Adrenal gland (tissue), 12 donors: ENCODE data around the gene REPS1. TPM values are rescaled to one million over a fixed set of nuclear protein-coding genes. Genes with fewer than 3 reads are reported as not detected.

Source experiments
- DNase-seq, 7 donors: peaks; one replicate each; pipeline ENCODE4 v3.0.0-alpha.2; 2019 to 2020
- H3K27ac ChIP-seq, 5 donors: fragments of 200-600 bp; sonication (generic) in 4 of 5; 1 replicate in 3 of 5; 2 replicates in 2 of 5; pipeline versions ENCODE4 v1.5.1 to v1.8.0; 2016 to 2020; ENCODE audit warnings: mild to moderate bottlenecking in 1 of 5
- H3K27me3 ChIP-seq: fragments of 200-600 bp; 2 replicates; pipeline ENCODE4 v1.8.0; 2021
- H3K36me3 ChIP-seq, 2 donors: fragments of 200-600 bp; replicated peaks in 1 of 2; 1 replicate in 1 of 2; 2 replicates in 1 of 2; pipeline versions ENCODE4 v1.5.1 to v1.8.0; 2018 to 2022
- H3K4me1 ChIP-seq, 2 donors: fragments of 200-600 bp; replicated peaks in 1 of 2; 1 replicate in 1 of 2; 2 replicates in 1 of 2; pipeline versions ENCODE4 v1.5.1 to v1.8.0; 2018 to 2021
- H3K4me3 ChIP-seq, 4 donors: fragments of 200-600 bp; sonication (generic) in 3 of 4; one replicate each; pipeline ENCODE4 v1.5.1; 2016 to 2018
- H3K9me3 ChIP-seq, 3 donors: fragments of 200-600 bp; sonication (generic) in 1 of 3; replicated peaks in 1 of 3; 1 replicate in 2 of 3; 2 replicates in 1 of 3; pipeline versions ENCODE4 v1.5.1 to v1.8.0; 2016 to 2021
- CTCF ChIP-seq, 6 experiments: fragments of 450-650 bp in 4 of 6; fragments of 200-600 bp in 2 of 6; sonication (generic) in 1 of 6; IDR thresholded peaks; 1 replicate in 5 of 6; 2 replicates in 1 of 6; pipeline versions ENCODE4 v1.5.1 to v1.8.0; 2016 to 2021; ENCODE audit warnings: antibody characterized with exemption in 6 of 6, mild to moderate bottlenecking in 2 of 6, moderate library complexity in 1 of 6
- POLR2A ChIP-seq, 2 donors: fragments of 450-650 bp; IDR thresholded peaks; one replicate each; pipeline ENCODE4 v1.6.1; 2017; ENCODE audit warnings: antibody characterized with exemption in 2 of 2, mild to moderate bottlenecking in 2 of 2, moderate library complexity in 1 of 2
- WGBS, 4 donors: extraction: QIAGEN DNeasy Blood & Tissue Kit in 2 of 4; methylation state at CpG; one replicate each; pipeline versions ENCODE4 v1.1.5 to v1.1.7; 2013 to 2017; 5-methylcytosine and 5-hydroxymethylcytosine counted together
- intact Hi-C, 2 donors: fragments of 100-400 bp; cut with DNase I; formaldehyde crosslinking; loops; one replicate each; pipeline versions ENCODE4 v1.14.1 to v1.15.0; 2022 to 2023
- polyA plus RNA-seq, 3 donors: library from polyadenylated mRNA; stranded (reverse); fragments of 200-250 nt in 2 of 3; fragments of 350-450 nt in 1 of 3; fragmentation: Illumina TruSeq in 1 of 3; extraction: RNeasy Lipid Tissue Mini Kit (QIAGEN cat#74804) in 1 of 3; gene quantifications; one replicate each; pipeline ENCODE4 v1.2.3, GENCODE V29; 2013 to 2014
- total RNA-seq, 9 donors: library from RNA; depleted of rRNA in 4 of 9; stranded (reverse); fragments of >200 nt in 4 of 9; fragments of 120-200 nt in 1 of 9; fragmentation: NEBNext Ultra II Directional in 1 of 9; extraction: Animal tissue kit (Norgen Biotek cat#: 25700) in 1 of 9; gene quantifications; one replicate each; pipeline versions ENCODE4 v1.1.0 to v1.2.4, GENCODE V29; 2013 to 2023
- donor health status: healthy with polysubstance abuse.
- donor health status: Bipolar disorder and iron deficiency.
- donor health status: DM: yes; HTN: yes; CAD: no.
- donor health status: DM: no; HTN: no; CAD: no.
- donor health status: DM: no; HTN: no; CAD: no.
- donor health status: DM: yes; HTN: yes; CAD: no.

Gene REPS1
- total and polyA plus RNA-seq, 12 donors, result 19.1 to 36.8 (median 26.4) TPM

- no peak for DNase-seq
- no peaks in the 10 kb centered on the region for H3K27me3 ChIP-seq
- no peaks in the 10 kb centered on the region for H3K36me3 ChIP-seq
- 50 to 59% (median 54%) methylated on average over 1 of the region's 1 CpG for WGBS, 4 donors
- intact Hi-C loops, result no loop called here
- H3K4me1 ChIP-seq, result peaks cover 0 to 13% of the 10 kb centered on the region in 2 donors
- no peak overlapping the region for H3K27ac ChIP-seq
- H3K9me3 ChIP-seq, result no peaks in the 10 kb centered on the region
- TF ChIP-seq POLR2A (IDR thresholded peaks at IDR 0.05) (no peak), CTCF (IDR thresholded peaks at IDR 0.05) (no peak)
- no peak overlapping the region for H3K4me3 ChIP-seq
Observed at GRCh38 chr6:138958595-138958994, 29.5 kb downstream of the REPS1 start.

GRCh38 chr6:138957903-138958302, 30.1 kb downstream of the REPS1 start:
- WGBS, 4 donors, result 50 to 60% (median 56%) methylated on average over 2 of the region's 2 CpGs
- Histone ChIP-seq H3K4me3 (no peak overlapping the region), H3K4me1 (peaks cover 0 to 7% of the 10 kb centered on the region in 2 donors), H3K36me3 (no peaks in the 10 kb centered on the region), H3K9me3 (no peaks in the 10 kb centered on the region), H3K27me3 (no peaks in the 10 kb centered on the region), H3K27ac (no peak overlapping the region)
- DNase-seq, result no peak
- intact Hi-C loops, result no loop called here
- TF ChIP-seq CTCF (IDR thresholded peaks at IDR 0.05) (no peak), POLR2A (IDR thresholded peaks at IDR 0.05) (no peak)

- no peak for DNase-seq
- Histone ChIP-seq H3K27me3 (no peaks in the 10 kb centered on the region), H3K27ac (no peak overlapping the region), H3K9me3 (no peaks in the 10 kb centered on the region), H3K4me1 (peaks cover 0 to 7% of the 10 kb centered on the region in 2 donors), H3K4me3 (no peak overlapping the region), H3K36me3 (no peaks in the 10 kb centered on the region)
- 30 to 37% (median 32%) methylated on average over 2 of the region's 2 CpGs for WGBS, 4 donors
- intact Hi-C loops, result no loop called here
- no peak for TF ChIP-seq POLR2A (IDR thresholded peaks at IDR 0.05)
- no peak for TF ChIP-seq CTCF (IDR thresholded peaks at IDR 0.05)
Observed at GRCh38 chr6:138957484-138957883, 30.6 kb downstream of the REPS1 start.

- WGBS, 4 donors, result 84 to 93% (median 90%) methylated on average over 3 of the region's 3 CpGs
- Histone ChIP-seq H3K27me3 (no peaks in the 10 kb centered on the region), H3K27ac (no peak overlapping the region)
Observed at GRCh38 chr6:138956244-138956924, 31.7 kb downstream of the REPS1 start.

More at GRCh38 chr6:138956244-138956924, 31.7 kb downstream of the REPS1 start:
- H3K36me3 ChIP-seq, result no peaks in the 10 kb centered on the region
- no peak for TF ChIP-seq CTCF (IDR thresholded peaks at IDR 0.05)
- no peak for TF ChIP-seq POLR2A (IDR thresholded peaks at IDR 0.05)
- H3K4me1 ChIP-seq, result peaks cover 0 to 7% of the 10 kb centered on the region in 2 donors
- intact Hi-C loops, result no loop called here
- no peaks in the 10 kb centered on the region for H3K9me3 ChIP-seq
- DNase-seq, result no peak
- no peak overlapping the region for H3K4me3 ChIP-seq
